ENCODE measurements around the gene ATL2.

GRCh38 chr2:38262069-38262871, 114.8 kb downstream of the ATL2 start:
- TF ChIP-seq CTCF (IDR thresholded peaks at IDR 0.05; ENCODE audit: extremely low read depth in 1 of 2, insufficient read depth in 1 of 2, low read depth in 1 of 2, low read length in 2 of 2) (no peak), POLR2A (IDR thresholded peaks at IDR 0.05; ENCODE audit: low read depth, low read length) (no peak), FOS (IDR thresholded peaks at IDR 0.05; ENCODE audit: borderline replicate concordance, insufficient read depth, low read length) (no peak), EZH2 (IDR thresholded peaks at IDR 0.05; ENCODE audit: borderline replicate concordance, low read depth, low read length, severe bottlenecking) (no peak)
- TF ChIP-seq, protein P1, sequence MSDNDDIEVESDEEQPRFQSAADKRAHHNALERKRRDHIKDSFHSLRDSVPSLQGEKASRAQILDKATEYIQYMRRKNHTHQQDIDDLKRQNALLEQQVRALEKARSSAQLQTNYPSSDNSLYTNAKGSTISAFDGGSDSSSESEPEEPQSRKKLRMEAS (IDR thresholded peaks at IDR 0.05; ENCODE audit: insufficient read depth, insufficient read length) = no peak
